Endothelial cell of umbilical vein (primary cell): ENCODE measurements around the gene RASAL1. TPM values are rescaled to one million over a fixed set of nuclear protein-coding genes. Genes with fewer than 3 reads are reported as not detected.

ENCODE experiments used
- BruUV-seq: library from RNA; stranded (reverse); fragments of 400-500 nt; replicated peaks from 2 replicates; lab custom pipeline; 2021; lab: Mats Ljungman, UMichigan
- CTCF ChIA-PET: fragments of 300-600, 350-600 bp; sonication (Branson Sonifier 250); formaldehyde crosslinking; loops from one replicate; lab custom pipeline; 2021; ENCODE audit warnings: antibody characterized with exemption, inconsistent platforms; lab: Charles Lee
- POLR2A ChIA-PET: fragments of 300-600, 350-600 bp; sonication (Branson Sonifier 250); formaldehyde crosslinking; loops from one replicate; lab custom pipeline; 2021; ENCODE audit warnings: antibody characterized with exemption, inconsistent platforms; lab: Charles Lee
- DNase-seq: peaks from one replicate; pipeline ENCODE4 v3.0.0-alpha.2; 2011; ENCODE audit warnings: low read depth, low spot score
- FAIRE-seq: peaks from 2 replicates; lab custom pipeline; 2011; peaks lifted over from hg19 to GRCh38; lab: Jason Lieb, UNC
- H2AFZ ChIP-seq: 2 replicates; pipeline ENCODE4 v1.6.0; 2012; ENCODE audit warnings: low read depth, low read length, control low read depth, inconsistent platforms
- H3K27ac ChIP-seq: 2 replicates; pipeline ENCODE4 v1.5.1; 2011; ENCODE audit warnings: low read depth, mild to moderate bottlenecking, control low read depth, low read length, moderate library complexity; ENCODE audit not compliant: insufficient read depth
- H3K27me3 ChIP-seq, 2 experiments: 2 replicates each; pipeline versions ENCODE4 v1.6.0 to v1.6.1; 2011; ENCODE audit warnings: low read length in 2 of 2, mixed read lengths in 1 of 2; ENCODE audit not compliant: control insufficient read depth in 2 of 2, insufficient read depth in 2 of 2
- H3K36me3 ChIP-seq, 2 experiments: 2 replicates in 1 of 2; 3 replicates in 1 of 2; pipeline ENCODE4 v1.5.1; 2011; ENCODE audit warnings: low read length in 2 of 2, mild to moderate bottlenecking in 1 of 2, moderate library complexity in 1 of 2; ENCODE audit not compliant: control insufficient read depth in 2 of 2, insufficient read depth in 2 of 2; ENCODE audit errors: extremely low read depth in 1 of 2
- H3K4me1 ChIP-seq: 3 replicates; pipeline ENCODE4 v1.5.1; 2011; ENCODE audit warnings: mild to moderate bottlenecking, low read length; ENCODE audit not compliant: control insufficient read depth, insufficient read depth; ENCODE audit errors: extremely low read depth
- H3K4me2 ChIP-seq: 2 replicates; pipeline ENCODE4 v1.6.1; 2011; ENCODE audit warnings: low read length, control low read depth, mixed read lengths; ENCODE audit not compliant: insufficient read depth
- H3K4me3 ChIP-seq, 3 experiments: fragments of 200-600 bp in 1 of 3; sonication (generic), shearing (Covaris generic) in 1 of 3; replicated peaks in 1 of 3; 2 replicates each; pipeline ENCODE4 v1.5.1; 2011 to 2016; ENCODE audit warnings: control low read depth in 3 of 3, low read length in 3 of 3, mild to moderate bottlenecking in 2 of 3, inconsistent platforms in 1 of 3, low read depth in 1 of 3, moderate library complexity in 1 of 3; ENCODE audit not compliant: insufficient read depth in 1 of 3
- H3K79me2 ChIP-seq: 2 replicates; pipeline ENCODE4 v1.6.0; 2012; ENCODE audit warnings: low read length, inconsistent platforms; ENCODE audit not compliant: control insufficient read depth, insufficient read depth
- H3K9ac ChIP-seq: replicated peaks from 2 replicates; pipeline ENCODE3; 2011; ENCODE audit warnings: low read length, control low read depth; ENCODE audit not compliant: insufficient read depth; ENCODE audit errors: extremely low read depth
- H3K9me1 ChIP-seq: replicated peaks from 3 replicates; pipeline ENCODE4 v1.6.0; 2011; ENCODE audit warnings: mild to moderate bottlenecking, low read length; ENCODE audit not compliant: control insufficient read depth, insufficient read depth; ENCODE audit errors: extremely low read depth
- H3K9me3 ChIP-seq: replicated peaks from 2 replicates; pipeline ENCODE4 v1.5.1; 2012; ENCODE audit warnings: low read length, inconsistent platforms; ENCODE audit not compliant: control insufficient read depth, insufficient read depth
- H4K20me1 ChIP-seq: replicated peaks from 2 replicates; pipeline ENCODE3; 2011; ENCODE audit warnings: mild to moderate bottlenecking, low read length; ENCODE audit not compliant: control insufficient read depth, insufficient read depth; ENCODE audit errors: extremely low read depth
- CTCF ChIP-seq, 2 donors: IDR thresholded peaks; 1 replicate in 1 of 2; 2 replicates in 1 of 2; pipeline ENCODE4 v1.5.1; 2011; ENCODE audit warnings: low read length in 2 of 2, mild to moderate bottlenecking in 2 of 2, moderate library complexity in 2 of 2, control low read depth in 1 of 2, inconsistent platforms in 1 of 2, low read depth in 1 of 2; ENCODE audit not compliant: insufficient read depth in 1 of 2; ENCODE audit errors: extremely low read depth in 1 of 2
- EZH2 ChIP-seq: IDR thresholded peaks from 2 replicates; pipeline ENCODE4 v1.6.1; 2012; ENCODE audit warnings: borderline replicate concordance, low read depth, mild to moderate bottlenecking, moderate library complexity, low read length, inconsistent platforms; ENCODE audit not compliant: severe bottlenecking
- FOS ChIP-seq: IDR thresholded peaks from 2 replicates; pipeline ENCODE4 v1.6.1; 2011; ENCODE audit warnings: mild to moderate bottlenecking, low read length, moderate library complexity, borderline replicate concordance; ENCODE audit not compliant: insufficient read depth
- dilution Hi-C: fragments of 300-500 bp; cut with MboI; formaldehyde crosslinking; loops from one replicate; pipeline ENCODE4 v1.15.0; 2019; ENCODE audit warnings: low sequenced_read_pairs; ENCODE audit not compliant: extremely low pct_ligation_motif_present
- intact Hi-C: fragments of 100-400 bp; cut with micrococcal nuclease; formaldehyde crosslinking; loops from one replicate; pipeline ENCODE4 v1.10.0; 2022
- polyA plus RNA-seq, 4 experiments: library from polyadenylated mRNA; depleted of rRNA in 3 of 4; stranded (reverse) in 3 of 4; unstranded in 1 of 4; fragments of >200 nt; gene quantifications; 2 replicates each; pipeline versions ENCODE4 v1.2.1 to v1.2.3, GENCODE V29; 2011 to 2012; ENCODE audit warnings: missing spikeins in 1 of 4
- total RNA-seq: library from RNA; stranded (reverse); gene quantifications from 2 replicates; pipeline ENCODE4 v1.2.3, GENCODE V29; 2021

RASAL1 gene
- total and polyA plus RNA-seq, 2 donors (not counting 3 experiments of a cell fraction or from before 2014, with no cell fraction given) = not detected

GRCh38 chr12:113152835-113153814 lies 17.6 kb upstream of the RASAL1 start:
- Histone ChIP-seq H3K4me3 (peak overlapping the region in 1 of 3 experiments; percentile 11), H3K9me1 (no peaks in the 10 kb centered on the region), H3K9ac (no peak overlapping the region), H3K79me2 (no peaks in the 10 kb centered on the region), H3K4me2 (peak overlapping the region; percentile 64), H2AFZ (peak overlapping the region; percentile 72), H3K27me3 (peaks cover 22 to 29% of the 10 kb centered on the region in 2 experiments), H3K4me1 (no peaks in the 10 kb centered on the region), H3K36me3 (peaks cover 0 to 2% of the 10 kb centered on the region in 2 experiments), H4K20me1 (no peaks in the 10 kb centered on the region), H3K27ac (no peak overlapping the region), H3K9me3 (no peaks in the 10 kb centered on the region)
- DNase-seq = peak; percentile 63
- BruUV-seq = no TSS peak
- peak; percentile 85 for FAIRE-seq
- intact Hi-C loops (loop anchor here (1.0 to 5.0 kb wide), 4 partner anchors 56 to 248 kb away; no protein-coding TSS in a partner anchor), dilution Hi-C loops (no loop called here)
- ChIA-PET POLR2A (no interaction called here), CTCF (interaction anchor here (0.5 to 5.9 kb wide), 10 partner anchors 8 to 160 kb away, joined by 3 to 114 read pairs (median 6); no protein-coding TSS in a partner anchor)
- TF ChIP-seq CTCF (IDR thresholded peaks at IDR 0.05; ENCODE audit: extremely low read depth in 1 of 2, insufficient read depth in 1 of 2, low read depth in 1 of 2, low read length in 2 of 2) = peak; percentile 16 to 62
- peak; percentile 52 for TF ChIP-seq EZH2
- no peak for TF ChIP-seq FOS
